Activated effector memory CD4-positive, alpha-beta T cell treated with Interleukin-2 at 50 U/mL for 16 hours (primary cell): ENCODE data around the gene BTG2.
A peak's percentile ranks its signal among the peaks of the same experiment; 100 is the strongest.

Experiments used
- DNase-seq: peaks from one replicate; pipeline ENCODE4 v3.0.0-alpha.2; 2020

The BTG2 gene

GRCh38 chr1:203276916-203277545 lies 28.3 kb upstream of the BTG2 start:
- no peak for DNase-seq

GRCh38 chr1:203278082-203278884 lies 27.0 kb upstream of the BTG2 start:
- no peak for DNase-seq

- DNase-seq: no peak
Measured at GRCh38 chr1:203278885-203279406, 26.4 kb upstream of the BTG2 start.

GRCh38 chr1:203280061-203280460 lies 25.3 kb upstream of the BTG2 start:
- no peak for DNase-seq

- DNase-seq: no peak
Measured at GRCh38 chr1:203281033-203281432, 24.3 kb upstream of the BTG2 start.

GRCh38 chr1:203281851-203282661 lies 23.3 kb upstream of the BTG2 start:
- DNase-seq: no peak

- DNase-seq: no peak
Measured at GRCh38 chr1:203282720-203283542, 22.4 kb upstream of the BTG2 start.

GRCh38 chr1:203283597-203283996 lies 21.7 kb upstream of the BTG2 start:
- no peak for DNase-seq

- no peak for DNase-seq
Measured at GRCh38 chr1:203284411-203285123, 20.8 kb upstream of the BTG2 start.

- DNase-seq: no peak
Measured at GRCh38 chr1:203286161-203286984, 18.9 kb upstream of the BTG2 start.

GRCh38 chr1:203287109-203287893 lies 18.0 kb upstream of the BTG2 start:
- DNase-seq: peak; percentile 67

GRCh38 chr1:203287898-203288297 lies 17.4 kb upstream of the BTG2 start:
- no peak for DNase-seq

- DNase-seq: no peak
Measured at GRCh38 chr1:203288400-203288799, 16.9 kb upstream of the BTG2 start.

GRCh38 chr1:203289281-203289981 lies 15.9 kb upstream of the BTG2 start:
- peak; percentile 85 for DNase-seq

- no peak for DNase-seq
Measured at GRCh38 chr1:203289982-203290260, 15.4 kb upstream of the BTG2 start.

GRCh38 chr1:203290261-203291089 lies 14.8 kb upstream of the BTG2 start:
- DNase-seq: peak; percentile 92

- DNase-seq: no peak
Measured at GRCh38 chr1:203291201-203292096, 13.9 kb upstream of the BTG2 start.

- DNase-seq: no peak
Measured at GRCh38 chr1:203295796-203296195, 9.5 kb upstream of the BTG2 start.
